ENCODE results near the gene TOM1L1.

The TOM1L1 gene

GRCh38 chr17:54935471-54935870, 34.8 kb downstream of the TOM1L1 start:
- H3K4me2 ChIP-seq (ENCODE audit: low read length), result no peak overlapping the region
- no peak for TF ChIP-seq EZH2phosphoT487 (IDR thresholded peaks at IDR 0.05; ENCODE audit: low read depth)
- TF ChIP-seq, protein P1, sequence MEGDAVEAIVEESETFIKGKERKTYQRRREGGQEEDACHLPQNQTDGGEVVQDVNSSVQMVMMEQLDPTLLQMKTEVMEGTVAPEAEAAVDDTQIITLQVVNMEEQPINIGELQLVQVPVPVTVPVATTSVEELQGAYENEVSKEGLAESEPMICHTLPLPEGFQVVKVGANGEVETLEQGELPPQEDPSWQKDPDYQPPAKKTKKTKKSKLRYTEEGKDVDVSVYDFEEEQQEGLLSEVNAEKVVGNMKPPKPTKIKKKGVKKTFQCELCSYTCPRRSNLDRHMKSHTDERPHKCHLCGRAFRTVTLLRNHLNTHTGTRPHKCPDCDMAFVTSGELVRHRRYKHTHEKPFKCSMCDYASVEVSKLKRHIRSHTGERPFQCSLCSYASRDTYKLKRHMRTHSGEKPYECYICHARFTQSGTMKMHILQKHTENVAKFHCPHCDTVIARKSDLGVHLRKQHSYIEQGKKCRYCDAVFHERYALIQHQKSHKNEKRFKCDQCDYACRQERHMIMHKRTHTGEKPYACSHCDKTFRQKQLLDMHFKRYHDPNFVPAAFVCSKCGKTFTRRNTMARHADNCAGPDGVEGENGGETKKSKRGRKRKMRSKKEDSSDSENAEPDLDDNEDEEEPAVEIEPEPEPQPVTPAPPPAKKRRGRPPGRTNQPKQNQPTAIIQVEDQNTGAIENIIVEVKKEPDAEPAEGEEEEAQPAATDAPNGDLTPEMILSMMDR (IDR thresholded peaks at IDR 0.05; ENCODE audit: low read depth, low read length), result no peak
- no peaks in the 10 kb centered on the region for H3K9me3 ChIP-seq (ENCODE audit: insufficient read depth, low read length)
- no peak overlapping the region for H3K4me3 ChIP-seq (ENCODE audit: low read length)
- H3K27ac ChIP-seq (ENCODE audit: low read length), result no peak overlapping the region
- no peaks in the 10 kb centered on the region for H3K27me3 ChIP-seq (ENCODE audit: low read depth, low read length)
- no peaks in the 10 kb centered on the region for H3K79me2 ChIP-seq (ENCODE audit: low read length)
- H2AFZ ChIP-seq (ENCODE audit: low read depth, low read length), result no peak overlapping the region
- H4K20me1 ChIP-seq (ENCODE audit: insufficient read depth, low read length), result no peaks in the 10 kb centered on the region
- H3K4me1 ChIP-seq (ENCODE audit: low read length), result peaks cover 8% of the 10 kb centered on the region; the same call in 1 of the 2 replicates
- H3K9ac ChIP-seq (ENCODE audit: low read length), result no peak overlapping the region
- no peaks in the 10 kb centered on the region for H3K36me3 ChIP-seq (replicated peaks; ENCODE audit: low read depth, low read length)

DNA sequence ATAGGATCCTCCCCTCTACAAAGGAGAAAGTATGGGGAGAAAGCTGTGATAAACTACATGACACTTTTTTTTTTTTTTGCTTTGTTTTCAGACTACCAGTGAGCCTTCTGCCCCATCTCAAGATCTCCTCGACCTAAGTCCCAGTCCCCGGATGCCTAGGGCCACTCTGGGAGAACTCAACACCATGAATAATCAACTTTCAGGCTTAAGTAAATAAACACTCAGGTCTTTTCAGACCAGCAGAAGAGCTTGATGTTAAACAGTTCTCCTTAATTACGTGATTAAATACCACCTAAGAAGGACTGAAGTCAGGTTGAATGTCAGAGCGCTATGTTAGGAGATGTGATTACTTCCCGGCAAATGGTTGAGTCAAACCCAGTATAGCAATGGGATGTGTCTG, 36.4 kb downstream of the TOM1L1 start:
- no peak overlapping the region for H3K27ac ChIP-seq (ENCODE audit: low read length)
- H3K4me2 ChIP-seq (ENCODE audit: low read length), result no peak overlapping the region
- H3K27me3 ChIP-seq (ENCODE audit: low read depth, low read length), result no peaks in the 10 kb centered on the region
- H3K4me3 ChIP-seq (ENCODE audit: low read length), result no peak overlapping the region
- H4K20me1 ChIP-seq (ENCODE audit: insufficient read depth, low read length), result no peaks in the 10 kb centered on the region
- TF ChIP-seq EZH2phosphoT487 (IDR thresholded peaks at IDR 0.05; ENCODE audit: low read depth), result no peak
- TF ChIP-seq, protein P1 (IDR thresholded peaks at IDR 0.05; ENCODE audit: low read depth, low read length), result no peak
- H3K36me3 ChIP-seq (replicated peaks; ENCODE audit: low read depth, low read length), result no peaks in the 10 kb centered on the region
- H3K4me1 ChIP-seq (ENCODE audit: low read length), result peaks cover 8% of the 10 kb centered on the region; the same call in 1 of the 2 replicates
- no peaks in the 10 kb centered on the region for H3K9me3 ChIP-seq (ENCODE audit: insufficient read depth, low read length)
- no peak overlapping the region for H3K9ac ChIP-seq (ENCODE audit: low read length)
- no peaks in the 10 kb centered on the region for H3K79me2 ChIP-seq (ENCODE audit: low read length)
- no peak overlapping the region for H2AFZ ChIP-seq (ENCODE audit: low read depth, low read length)

GRCh38 chr17:54937426-54937825, 36.8 kb downstream of the TOM1L1 start:
- H3K4me2 ChIP-seq (ENCODE audit: low read length), result no peak overlapping the region
- TF ChIP-seq EZH2phosphoT487 (IDR thresholded peaks at IDR 0.05; ENCODE audit: low read depth), result no peak
- TF ChIP-seq, protein P1 (IDR thresholded peaks at IDR 0.05; ENCODE audit: low read depth, low read length), result no peak
- H4K20me1 ChIP-seq (ENCODE audit: insufficient read depth, low read length), result no peaks in the 10 kb centered on the region
- H3K4me1 ChIP-seq (ENCODE audit: low read length), result peaks cover 8% of the 10 kb centered on the region; the same call in 1 of the 2 replicates
- no peaks in the 10 kb centered on the region for H3K79me2 ChIP-seq (ENCODE audit: low read length)
- no peak overlapping the region for H3K9ac ChIP-seq (ENCODE audit: low read length)
- no peak overlapping the region for H2AFZ ChIP-seq (ENCODE audit: low read depth, low read length)
- H3K27me3 ChIP-seq (ENCODE audit: low read depth, low read length), result no peaks in the 10 kb centered on the region
- H3K36me3 ChIP-seq (replicated peaks; ENCODE audit: low read depth, low read length), result no peaks in the 10 kb centered on the region
- H3K9me3 ChIP-seq (ENCODE audit: insufficient read depth, low read length), result no peaks in the 10 kb centered on the region
- no peak overlapping the region for H3K27ac ChIP-seq (ENCODE audit: low read length)
- H3K4me3 ChIP-seq (ENCODE audit: low read length), result no peak overlapping the region

DNA sequence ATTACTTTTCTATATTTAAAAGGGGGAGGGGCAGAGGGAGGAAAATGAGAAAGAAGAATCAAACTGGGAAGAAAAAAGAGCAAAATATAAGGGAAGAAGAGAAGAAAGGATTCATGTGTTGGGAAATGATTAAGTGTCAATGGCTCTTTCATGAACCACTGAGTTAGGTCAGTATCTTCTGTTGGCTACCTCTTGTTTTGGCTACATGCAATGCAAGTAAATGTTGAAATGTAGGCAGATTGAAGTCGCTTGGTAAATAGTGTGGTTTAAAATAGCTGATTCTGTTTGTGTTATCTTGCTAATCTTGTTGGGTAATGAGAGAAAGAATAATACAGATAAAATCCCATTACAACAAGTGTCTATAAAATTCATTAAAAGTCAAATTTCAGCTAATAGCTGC, 40.6 kb downstream of the TOM1L1 start:
- H3K9me3 ChIP-seq (ENCODE audit: insufficient read depth, low read length), result no peaks in the 10 kb centered on the region
- H3K9ac ChIP-seq (ENCODE audit: low read length), result no peak overlapping the region
- H4K20me1 ChIP-seq (ENCODE audit: insufficient read depth, low read length), result no peaks in the 10 kb centered on the region
- H3K79me2 ChIP-seq (ENCODE audit: low read length), result no peaks in the 10 kb centered on the region
- H3K27me3 ChIP-seq (ENCODE audit: low read depth, low read length), result 0 out of 2 replicates have a peak, but pooled peaks cover 2% of the 10 kb centered on the region
- H3K27ac ChIP-seq (ENCODE audit: low read length), result no peak overlapping the region
- no peaks in the 10 kb centered on the region for H3K4me1 ChIP-seq (ENCODE audit: low read length)
- H3K4me3 ChIP-seq (ENCODE audit: low read length), result no peak overlapping the region
- H2AFZ ChIP-seq (ENCODE audit: low read depth, low read length), result no peak overlapping the region
- TF ChIP-seq, protein P1 (IDR thresholded peaks at IDR 0.05; ENCODE audit: low read depth, low read length), result no peak
- TF ChIP-seq EZH2phosphoT487 (IDR thresholded peaks at IDR 0.05; ENCODE audit: low read depth), result no peak
- no peaks in the 10 kb centered on the region for H3K36me3 ChIP-seq (replicated peaks; ENCODE audit: low read depth, low read length)
- no peak overlapping the region for H3K4me2 ChIP-seq (ENCODE audit: low read length)
